Lower leg skin (tissue), 4 donors: Measurements from ENCODE around the gene MARS2. TPM values are rescaled to one million over a fixed set of nuclear protein-coding genes. Genes with fewer than 3 reads are reported as not detected.
A peak's percentile ranks its signal among the peaks of the same experiment; 100 is the strongest.
"Not testable (repeated sequence)": the region's sequence is repeated elsewhere in the genome, so short reads cannot be mapped to it uniquely, and the experiment has no call there.

Source experiments
- DNase-seq, 2 donors: peaks; one replicate each; pipeline ENCODE4 v3.0.0-alpha.2; 2019; ENCODE audit warnings: low spot score in 2 of 2
- H3K4me3 ChIP-seq: fragments of 200-600 bp; sonication (generic); 2 replicates; pipeline ENCODE4 v1.5.1; 2017; ENCODE audit warnings: mild to moderate bottlenecking, low read depth; ENCODE audit not compliant: poor library complexity, severe bottlenecking
- CTCF ChIP-seq, 3 donors: fragments of 450-650 bp; IDR thresholded peaks; one replicate each; pipeline ENCODE4 v1.5.1; 2016; ENCODE audit warnings: antibody characterized with exemption in 3 of 3, mild to moderate bottlenecking in 3 of 3, moderate library complexity in 2 of 3
- POLR2A ChIP-seq, 2 donors: fragments of 450-650 bp; IDR thresholded peaks; one replicate each; pipeline ENCODE4 v1.6.1; 2016 to 2017; ENCODE audit warnings: antibody characterized with exemption in 2 of 2, mild to moderate bottlenecking in 1 of 2, moderate library complexity in 1 of 2
- WGBS, 2 donors: methylation state at CpG; one replicate each; pipeline ENCODE4 v1.1.5; 2018; 5-methylcytosine and 5-hydroxymethylcytosine counted together
- intact Hi-C: fragments of 100-400 bp; cut with DNase I; formaldehyde crosslinking; loops from one replicate; pipeline ENCODE4 v1.15.0; 2023; ENCODE audit warnings: low total_unique reads
- total RNA-seq, 4 donors: library from RNA; depleted of rRNA; stranded (reverse); fragments of >200 nt; gene quantifications; one replicate each; pipeline ENCODE4 v1.1.0, GENCODE V29; 2016

The MARS2 gene
- total RNA-seq, 4 donors from 2014 or later = 6.5 to 9.5 (median 9.1) TPM

- no peak overlapping the region for H3K4me3 ChIP-seq
- WGBS, 2 donors = 23 to 28% methylated on average over 6 of the region's 6 CpGs
- intact Hi-C loops = no loop called here
- peak in 1 of 2 donors; percentile 16 for DNase-seq
- TF ChIP-seq POLR2A (IDR thresholded peaks at IDR 0.05) = no peak
Observed at GRCh38 chr2:197675711-197676188, 29.4 kb upstream of the MARS2 start.

GRCh38 chr2:197677056-197677455, 28.1 kb upstream of the MARS2 start:
- H3K4me3 ChIP-seq = no peak overlapping the region
- TF ChIP-seq POLR2A (IDR thresholded peaks at IDR 0.05) (no peak), CTCF (IDR thresholded peaks at IDR 0.05) (no peak)
- WGBS, 2 donors = 84 to 86% methylated on average over 3 of the region's 3 CpGs
- intact Hi-C loops = no loop called here
- DNase-seq = no peak

- TF ChIP-seq POLR2A (IDR thresholded peaks at IDR 0.05) (no peak), CTCF (IDR thresholded peaks at IDR 0.05) (no peak)
- intact Hi-C loops = no loop called here
- 49 to 52% methylated on average over 2 of the region's 2 CpGs for WGBS, 2 donors
- DNase-seq = no peak
- H3K4me3 ChIP-seq = no peak overlapping the region
Observed at GRCh38 chr2:197677483-197677882, 27.7 kb upstream of the MARS2 start.

- DNase-seq, H3K4me3 ChIP-seq, intact Hi-C loops: not testable (repeated sequence)
- 96 to 97% methylated on average over 4 of the region's 6 CpGs for WGBS, 2 donors
Observed at GRCh38 chr2:197695206-197695605, 10.0 kb upstream of the MARS2 start.

GRCh38 chr2:197695971-197696370, 9.2 kb upstream of the MARS2 start:
- intact Hi-C loops, DNase-seq, H3K4me3 ChIP-seq: not testable (repeated sequence)
- WGBS, 2 donors = 92 to 100% methylated on average over 5 to 8 of the region's 30 CpGs

- intact Hi-C loops, DNase-seq, H3K4me3 ChIP-seq: not testable (repeated sequence)
- 96% methylated on average over 19 of the region's 29 CpGs; no CpG with 5 or more reads in 1 of the 2 donors for WGBS, 2 donors
Observed at GRCh38 chr2:197696571-197696970, 8.6 kb upstream of the MARS2 start.

GRCh38 chr2:197699724-197700123, 5.4 kb upstream of the MARS2 start:
- not testable (repeated sequence) for DNase-seq, H3K4me3 ChIP-seq
- intact Hi-C loops = loop anchor here (10.0 kb wide), 1 partner anchor 205 kb away; the partner anchor contains the start of gene HSPD1

- WGBS, 2 donors = 88 to 89% methylated on average over 3 of the region's 3 CpGs
- DNase-seq = no peak
Observed at GRCh38 chr2:197700960-197701359, 4.2 kb upstream of the MARS2 start.

More at GRCh38 chr2:197700960-197701359, 4.2 kb upstream of the MARS2 start:
- no peak for TF ChIP-seq CTCF (IDR thresholded peaks at IDR 0.05)
- no peak for TF ChIP-seq POLR2A (IDR thresholded peaks at IDR 0.05)
- intact Hi-C loops = loop anchor here (10.0 kb wide), 1 partner anchor 206 kb away; the partner anchor contains the start of gene HSPD1
- H3K4me3 ChIP-seq = no peak overlapping the region
